DND-41 (cell line): Measurements from ENCODE around the gene HMOX1.

Experiments used
- CTCF ChIP-seq: IDR thresholded peaks from 2 replicates; pipeline ENCODE4 v1.5.1; 2012; ENCODE audit warnings: borderline replicate concordance, low read length, moderate library complexity, mild to moderate bottlenecking; ENCODE audit not compliant: poor library complexity, severe bottlenecking; ENCODE audit errors: extremely low read depth
- EZH2 ChIP-seq: IDR thresholded peaks from 3 replicates; pipeline ENCODE4 v1.6.1; 2012; ENCODE audit warnings: borderline replicate concordance, low read depth, mild to moderate bottlenecking, moderate library complexity, low read length, inconsistent platforms; ENCODE audit not compliant: severe bottlenecking

GRCh38 chr22:35437049-35437448 lies 56.2 kb downstream of the HMOX1 start:
- no peak for TF ChIP-seq CTCF
- TF ChIP-seq EZH2 = no peak
